Hepatocyte (in vitro differentiated cells): ENCODE measurements around the gene ZFHX3.

Experiments used
- CTCF ChIP-seq: fragments of 200-600 bp; sonication (generic); IDR thresholded peaks from 2 replicates; pipeline ENCODE4 v1.5.1; 2016; ENCODE audit warnings: antibody characterized with exemption, mild to moderate bottlenecking; ENCODE audit not compliant: poor library complexity
- EZH2phosphoT487 ChIP-seq: fragments of 200-600 bp; sonication (generic); IDR thresholded peaks from one replicate; pipeline ENCODE4 v1.6.1; 2018; ENCODE audit warnings: antibody characterized with exemption, mild to moderate bottlenecking, low read depth, moderate library complexity; ENCODE audit not compliant: unreplicated experiment, severe bottlenecking

- TF ChIP-seq EZH2phosphoT487 (no peak), CTCF (no peak)
These were observed 32.1 kb downstream of the ZFHX3 start for GRCh38 chr16:73015612-73016487.
